CD4-positive, alpha-beta memory T cell (primary cell): ENCODE measurements around the gene UCK2. TPM values are rescaled to one million over a fixed set of nuclear protein-coding genes. Genes with fewer than 3 reads are reported as not detected.
A peak's percentile ranks its signal among the peaks of the same experiment; 100 is the strongest.

Source experiments
- CTCF ChIA-PET: fragments of 350-600 bp; sonication (Branson Sonifier 250); formaldehyde crosslinking; loops from one replicate; lab custom pipeline; 2021; ENCODE audit warnings: inconsistent platforms; ENCODE audit not compliant: partially characterized antibody; lab: Charles Lee
- POLR2A ChIA-PET: fragments of 350-600 bp; sonication (Branson Sonifier 250); formaldehyde crosslinking; loops from one replicate; lab custom pipeline; 2021; ENCODE audit not compliant: partially characterized antibody; lab: Charles Lee
- DNase-seq, 5 donors: peaks; one replicate each; pipeline versions ENCODE4 v3.0.0 to v3.0.0-alpha.2; 2020 to 2022; ENCODE audit warnings: mixed read lengths in 1 of 5
- H3K27ac ChIP-seq: one replicate; pipeline ENCODE4 v1.7.0; 2013; ENCODE audit warnings: low read depth, low read length
- H3K27me3 ChIP-seq: 2 replicates; pipeline ENCODE4 v1.7.0; 2013; ENCODE audit warnings: mild to moderate bottlenecking, low read length, moderate library complexity; ENCODE audit not compliant: insufficient read depth
- H3K36me3 ChIP-seq: 2 replicates; pipeline ENCODE4 v1.7.0; 2013; ENCODE audit warnings: mild to moderate bottlenecking, low read length, moderate library complexity; ENCODE audit not compliant: insufficient read depth
- H3K4me1 ChIP-seq: 2 replicates; pipeline ENCODE4 v1.7.0; 2013; ENCODE audit warnings: mild to moderate bottlenecking, low read length, moderate library complexity; ENCODE audit not compliant: insufficient read depth
- H3K4me3 ChIP-seq, 2 donors: one replicate each; pipeline ENCODE4 v1.7.0; 2013; ENCODE audit warnings: low read length in 2 of 2, mild to moderate bottlenecking in 1 of 2
- H3K9me3 ChIP-seq, 2 donors: one replicate each; pipeline ENCODE4 v1.7.0; 2013; ENCODE audit warnings: low read length in 2 of 2, control low read depth in 1 of 2; ENCODE audit not compliant: control insufficient read depth in 1 of 2
- H3K27ac Mint-ChIP-seq, 7 donors: one replicate each; pipeline ENCODE4 v1.8.0; 2020 to 2021; ENCODE audit warnings: mixed read lengths in 7 of 7, mild to moderate bottlenecking in 6 of 7, inconsistent platforms in 3 of 7, moderate library complexity in 3 of 7
- H3K27me3 Mint-ChIP-seq, 2 donors: one replicate each; pipeline ENCODE4 v1.8.0; 2020 to 2021; ENCODE audit warnings: mixed read lengths in 2 of 2
- H3K36me3 Mint-ChIP-seq, 2 donors: one replicate each; pipeline ENCODE4 v1.8.0; 2020 to 2021; ENCODE audit warnings: mixed read lengths in 2 of 2, inconsistent platforms in 1 of 2, mild to moderate bottlenecking in 1 of 2
- H3K4me1 Mint-ChIP-seq, 4 donors: one replicate each; pipeline ENCODE4 v1.8.0; 2020 to 2021; ENCODE audit warnings: mixed read lengths in 4 of 4, mild to moderate bottlenecking in 1 of 4
- H3K4me3 Mint-ChIP-seq, 8 donors: one replicate each; pipeline ENCODE4 v1.8.0; 2020 to 2021; ENCODE audit warnings: mixed read lengths in 8 of 8, mild to moderate bottlenecking in 7 of 8, moderate library complexity in 6 of 8, inconsistent platforms in 3 of 8
- H3K9me3 Mint-ChIP-seq, 8 donors: one replicate each; pipeline ENCODE4 v1.8.0; 2020 to 2021; ENCODE audit warnings: mixed read lengths in 8 of 8, mild to moderate bottlenecking in 5 of 8, inconsistent platforms in 3 of 8, moderate library complexity in 1 of 8
- intact Hi-C: fragments of 100-400 bp; cut with micrococcal nuclease; formaldehyde crosslinking; loops from one replicate; pipeline ENCODE4 v1.15.1; 2023
- polyA plus RNA-seq, 2 donors: library from polyadenylated mRNA; unstranded; fragments of 300-500 nt; fragmentation: Illumina TruSeq; gene quantifications; one replicate each; pipeline ENCODE4 v1.2.3, GENCODE V29; 2021
- total RNA-seq, 2 experiments: library from RNA; stranded (reverse); gene quantifications; one replicate each; pipeline ENCODE4 v1.2.3, GENCODE V29; 2021

UCK2 gene
- total and polyA plus RNA-seq, 4 experiments from 2014 or later, result 2.1 to 5.6 (median 4.1) TPM

DNA sequence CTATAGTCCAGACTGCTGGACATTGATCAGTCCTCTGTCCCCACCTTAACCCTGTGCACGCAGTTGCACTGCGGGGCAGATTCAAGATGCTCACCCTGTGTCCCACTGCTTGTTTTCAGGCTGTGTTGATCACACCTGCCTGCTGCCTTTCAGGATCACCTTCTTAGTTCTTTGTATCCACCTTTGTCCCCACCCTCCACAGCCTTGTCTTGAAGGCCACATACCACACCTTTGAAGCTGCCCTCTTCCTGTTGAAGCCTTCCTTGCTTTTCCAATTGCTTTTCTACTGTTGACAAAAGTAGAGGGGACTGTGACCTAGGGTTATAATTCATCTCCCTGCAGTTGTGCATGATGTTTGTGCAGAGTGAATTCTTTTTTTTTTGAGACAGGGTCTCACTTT is 32.7 kb downstream of the UCK2 start:
- Mint-ChIP-seq H3K4me3 (no peak overlapping the region), H3K4me1 (no peaks in the 10 kb centered on the region), H3K27ac (peak overlapping the region in 1 of 7 donors; percentile 70), H3K36me3 (no peaks in the 10 kb centered on the region), H3K9me3 (no peaks in the 10 kb centered on the region), H3K27me3 (no peaks in the 10 kb centered on the region)
- ChIA-PET POLR2A (interaction anchor here (0.7 kb wide), 1 partner anchor 31 kb away, joined by 3 read pairs; no protein-coding TSS in a partner anchor), CTCF (no interaction called here)
- Histone ChIP-seq H3K4me3 (no peak overlapping the region), H3K27ac (no peak overlapping the region), H3K9me3 (no peaks in the 10 kb centered on the region), H3K27me3 (no peaks in the 10 kb centered on the region), H3K4me1 (no peaks in the 10 kb centered on the region), H3K36me3 (no peaks in the 10 kb centered on the region)
- intact Hi-C loops, result no loop called here
- DNase-seq, result no peak

- H3K4me3 ChIP-seq, result no peak overlapping the region
- H3K36me3 ChIP-seq, result no peaks in the 10 kb centered on the region
- intact Hi-C loops, result no loop called here
- DNase-seq, result no peak
- H3K27me3 ChIP-seq, result no peaks in the 10 kb centered on the region
- no peak overlapping the region for H3K27ac Mint-ChIP-seq
- no peaks in the 10 kb centered on the region for H3K9me3 ChIP-seq
- H3K27me3 Mint-ChIP-seq, result no peaks in the 10 kb centered on the region
- H3K4me1 ChIP-seq, result no peaks in the 10 kb centered on the region
- no peaks in the 10 kb centered on the region for H3K4me1 Mint-ChIP-seq
- H3K4me3 Mint-ChIP-seq, result no peak overlapping the region
- ChIA-PET CTCF (no interaction called here), POLR2A (no interaction called here)
- H3K9me3 Mint-ChIP-seq, result no peaks in the 10 kb centered on the region
- H3K36me3 Mint-ChIP-seq, result no peaks in the 10 kb centered on the region
- no peak overlapping the region for H3K27ac ChIP-seq
These were observed 34.5 kb downstream of the UCK2 start for GRCh38 chr1:165861911-165862310.

GRCh38 chr1:165862448-165862847 is 35.0 kb downstream of the UCK2 start:
- ChIA-PET POLR2A (no interaction called here), CTCF (no interaction called here)
- no peaks in the 10 kb centered on the region for H3K9me3 ChIP-seq
- no peak for DNase-seq
- Mint-ChIP-seq H3K27ac (no peak overlapping the region), H3K36me3 (no peaks in the 10 kb centered on the region), H3K9me3 (no peaks in the 10 kb centered on the region), H3K27me3 (no peaks in the 10 kb centered on the region), H3K4me3 (no peak overlapping the region), H3K4me1 (no peaks in the 10 kb centered on the region)
- H3K27ac ChIP-seq, result no peak overlapping the region
- no peaks in the 10 kb centered on the region for H3K4me1 ChIP-seq
- no peaks in the 10 kb centered on the region for H3K36me3 ChIP-seq
- intact Hi-C loops, result no loop called here
- H3K4me3 ChIP-seq, result no peak overlapping the region
- H3K27me3 ChIP-seq, result no peaks in the 10 kb centered on the region

GRCh38 chr1:165863346-165863745 is 35.9 kb downstream of the UCK2 start:
- Histone ChIP-seq H3K27me3 (no peaks in the 10 kb centered on the region), H3K9me3 (no peaks in the 10 kb centered on the region), H3K27ac (no peak overlapping the region), H3K4me3 (no peak overlapping the region), H3K36me3 (no peaks in the 10 kb centered on the region), H3K4me1 (no peaks in the 10 kb centered on the region)
- Mint-ChIP-seq H3K27ac (no peak overlapping the region), H3K4me1 (no peaks in the 10 kb centered on the region), H3K36me3 (no peaks in the 10 kb centered on the region), H3K9me3 (no peaks in the 10 kb centered on the region), H3K27me3 (no peaks in the 10 kb centered on the region), H3K4me3 (no peak overlapping the region)
- DNase-seq, result no peak
- ChIA-PET CTCF (no interaction called here), POLR2A (no interaction called here)
- intact Hi-C loops, result no loop called here

GRCh38 chr1:165865633-165866340 is 38.4 kb downstream of the UCK2 start:
- Mint-ChIP-seq H3K4me1 (peaks cover 0 to 4% (median under 1%) of the 10 kb centered on the region in 4 donors), H3K9me3 (no peaks in the 10 kb centered on the region), H3K36me3 (no peaks in the 10 kb centered on the region), H3K27me3 (no peaks in the 10 kb centered on the region), H3K27ac (no peak overlapping the region), H3K4me3 (no peak overlapping the region)
- Histone ChIP-seq H3K27me3 (no peaks in the 10 kb centered on the region), H3K27ac (no peak overlapping the region), H3K4me1 (peaks cover 3% of the 10 kb centered on the region), H3K36me3 (no peaks in the 10 kb centered on the region), H3K9me3 (no peaks in the 10 kb centered on the region), H3K4me3 (no peak overlapping the region)
- CTCF ChIA-PET, result no interaction called here
- POLR2A ChIA-PET, result no interaction called here
- no peak for DNase-seq
- intact Hi-C loops, result no loop called here

- no peak for DNase-seq
- Histone ChIP-seq H3K36me3 (no peaks in the 10 kb centered on the region), H3K27me3 (no peaks in the 10 kb centered on the region), H3K9me3 (no peaks in the 10 kb centered on the region), H3K4me3 (no peak overlapping the region), H3K27ac (no peak overlapping the region), H3K4me1 (peaks cover 28% of the 10 kb centered on the region)
- no peaks in the 10 kb centered on the region for H3K9me3 Mint-ChIP-seq
- H3K4me1 Mint-ChIP-seq, result peaks cover 14 to 33% (median 22%) of the 10 kb centered on the region in 4 donors
- H3K27ac Mint-ChIP-seq, result no peak overlapping the region
- no peaks in the 10 kb centered on the region for H3K27me3 Mint-ChIP-seq
- intact Hi-C loops, result no loop called here
- CTCF ChIA-PET, result interaction anchor here (1.1 to 1.3 kb wide), 2 partner anchors 21 to 45 kb away, joined by 3 to 4 read pairs; no protein-coding TSS in a partner anchor
- H3K4me3 Mint-ChIP-seq, result no peak overlapping the region
- POLR2A ChIA-PET, result no interaction called here
- H3K36me3 Mint-ChIP-seq, result no peaks in the 10 kb centered on the region
These were observed 41.9 kb downstream of the UCK2 start for GRCh38 chr1:165869343-165869742.

- Histone ChIP-seq H3K27me3 (no peaks in the 10 kb centered on the region), H3K27ac (no peak overlapping the region), H3K4me3 (no peak overlapping the region), H3K9me3 (no peaks in the 10 kb centered on the region), H3K36me3 (no peaks in the 10 kb centered on the region), H3K4me1 (peaks cover 37% of the 10 kb centered on the region)
- Mint-ChIP-seq H3K27ac (peak overlapping the region; percentile 19 to 77 (median 64)), H3K4me3 (peak overlapping the region in 7 of 8 donors; percentile 47 to 84 (median 72)), H3K27me3 (no peaks in the 10 kb centered on the region), H3K4me1 (peaks cover 21 to 45% (median 34%) of the 10 kb centered on the region in 4 donors), H3K9me3 (no peaks in the 10 kb centered on the region), H3K36me3 (no peaks in the 10 kb centered on the region)
- CTCF ChIA-PET, result interaction anchor here (0.7 to 1.7 kb wide), 11 partner anchors 12 to 479 kb away, joined by 3 to 6 read pairs (median 3); no protein-coding TSS in a partner anchor
- intact Hi-C loops, result loop anchor here (1.0 kb wide), 1 partner anchor 102 kb away; no protein-coding TSS in a partner anchor
- POLR2A ChIA-PET, result interaction anchor here (0.9 to 1.5 kb wide), 6 partner anchors 15 to 240 kb away, joined by 3 to 10 read pairs (median 5); partner anchors contain the start of genes ALDH9A1, MGST3, TMCO1 and UCK2
- peak; percentile 41 to 59 (median 56) for DNase-seq
These were observed 44.1 kb downstream of the UCK2 start for GRCh38 chr1:165871311-165872067.
